Prostate gland (tissue), 2 donors: ENCODE measurements around the gene AP1M1.
"Not testable (repeated sequence)": the region's sequence is repeated elsewhere in the genome, so short reads cannot be mapped to it uniquely, and the experiment has no call there.

Experiments used
- POLR2A ChIP-seq: fragments of 450-650 bp; IDR thresholded peaks from one replicate; pipeline ENCODE4 v1.6.1; 2016; ENCODE audit warnings: antibody characterized with exemption, mild to moderate bottlenecking
- POLR2AphosphoS5 ChIP-seq: sonication (generic); formaldehyde crosslinking; IDR thresholded peaks from one replicate; pipeline ENCODE4 v1.6.1; 2017; ENCODE audit warnings: antibody characterized with exemption
- TF ChIP-seq, protein P1 (sequence below), 4 experiments: fragments of 200-600 bp in 2 of 4; fragments of 450-650 bp in 2 of 4; sonication (generic) in 2 of 4; IDR thresholded peaks; 1 replicate in 3 of 4; 2 replicates in 1 of 4; pipeline ENCODE4 v1.5.1; 2016 to 2019; ENCODE audit warnings: antibody characterized with exemption in 4 of 4, mild to moderate bottlenecking in 2 of 4, moderate library complexity in 2 of 4

DNA sequence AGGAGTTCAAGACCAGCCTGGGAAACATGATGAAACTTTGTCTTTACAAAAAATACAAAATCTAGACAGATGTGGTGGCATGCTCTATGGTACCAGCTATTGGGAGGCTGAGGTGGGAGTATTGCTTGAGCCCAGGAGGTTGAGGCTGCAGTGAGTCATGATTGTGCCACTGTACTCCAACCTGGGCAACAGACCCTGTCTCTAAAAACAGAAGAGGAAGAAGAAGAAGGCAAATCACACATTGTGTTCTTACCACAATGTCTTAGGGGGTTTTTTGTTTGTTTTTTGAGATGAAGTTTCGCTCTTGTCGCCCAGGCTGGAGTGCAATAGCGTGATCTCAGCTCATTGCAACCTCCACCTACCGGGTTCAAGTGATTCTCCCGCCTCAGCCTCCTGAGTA lies 18.8 kb upstream of the AP1M1 start:
- TF ChIP-seq, protein P1, sequence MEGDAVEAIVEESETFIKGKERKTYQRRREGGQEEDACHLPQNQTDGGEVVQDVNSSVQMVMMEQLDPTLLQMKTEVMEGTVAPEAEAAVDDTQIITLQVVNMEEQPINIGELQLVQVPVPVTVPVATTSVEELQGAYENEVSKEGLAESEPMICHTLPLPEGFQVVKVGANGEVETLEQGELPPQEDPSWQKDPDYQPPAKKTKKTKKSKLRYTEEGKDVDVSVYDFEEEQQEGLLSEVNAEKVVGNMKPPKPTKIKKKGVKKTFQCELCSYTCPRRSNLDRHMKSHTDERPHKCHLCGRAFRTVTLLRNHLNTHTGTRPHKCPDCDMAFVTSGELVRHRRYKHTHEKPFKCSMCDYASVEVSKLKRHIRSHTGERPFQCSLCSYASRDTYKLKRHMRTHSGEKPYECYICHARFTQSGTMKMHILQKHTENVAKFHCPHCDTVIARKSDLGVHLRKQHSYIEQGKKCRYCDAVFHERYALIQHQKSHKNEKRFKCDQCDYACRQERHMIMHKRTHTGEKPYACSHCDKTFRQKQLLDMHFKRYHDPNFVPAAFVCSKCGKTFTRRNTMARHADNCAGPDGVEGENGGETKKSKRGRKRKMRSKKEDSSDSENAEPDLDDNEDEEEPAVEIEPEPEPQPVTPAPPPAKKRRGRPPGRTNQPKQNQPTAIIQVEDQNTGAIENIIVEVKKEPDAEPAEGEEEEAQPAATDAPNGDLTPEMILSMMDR (IDR thresholded peaks at IDR 0.05), result not testable (repeated sequence)
- not testable (repeated sequence) for TF ChIP-seq POLR2AphosphoS5, POLR2A
